22Rv1 (cell line): Measurements from ENCODE around the gene CCT8L2.
"Not testable (repeated sequence)": the region's sequence is repeated elsewhere in the genome, so short reads cannot be mapped to it uniquely, and the experiment has no call there.

ENCODE experiments used
- CTCF ChIP-seq: fragments of 450-650 bp; IDR thresholded peaks from 2 replicates; pipeline ENCODE4 v1.5.1; 2017; ENCODE audit warnings: mild to moderate bottlenecking
- ZFX ChIP-seq: fragments of 450-650 bp; IDR thresholded peaks from 2 replicates; pipeline ENCODE4 v1.6.1; 2017; ENCODE audit warnings: antibody characterized with exemption, borderline replicate concordance

- not testable (repeated sequence) for TF ChIP-seq CTCF, ZFX
These were observed 32.4 kb upstream of the CCT8L2 start for GRCh38 chr22:16625018-16625417.
